ENCODE results near the gene PMF1.
"Not testable (repeated sequence)": the region's sequence is repeated elsewhere in the genome, so short reads cannot be mapped to it uniquely, and the experiment has no call there.

PMF1 gene

GRCh38 chr1:156212833-156213643 is at the start of gene PMF1:
Gene PMF1 (plus strand): TSS chr1:156213007. CDS start chr1:156213016, 9 bp downstream.
- DNase-seq = peak; percentile 99

- DNase-seq = no peak
Measured at GRCh38 chr1:156163712-156164111, 49.1 kb upstream of the PMF1 start.

GRCh38 chr1:156164125-156164831 is 48.5 kb upstream of the PMF1 start:
- no peak for DNase-seq

- DNase-seq = no peak
Measured at GRCh38 chr1:156165083-156165482, 47.7 kb upstream of the PMF1 start.

GRCh38 chr1:156167536-156167935 is 45.3 kb upstream of the PMF1 start:
- no peak for DNase-seq

GRCh38 chr1:156172696-156173470 is 39.9 kb upstream of the PMF1 start:
- DNase-seq = no peak

- no peak for DNase-seq
Measured at GRCh38 chr1:156176610-156177210, 36.1 kb upstream of the PMF1 start.

- no peak for DNase-seq
Measured at GRCh38 chr1:156177919-156178654, 34.7 kb upstream of the PMF1 start.

GRCh38 chr1:156180471-156180870 is 32.3 kb upstream of the PMF1 start:
- DNase-seq = no peak

- DNase-seq = not testable (repeated sequence)
Measured at GRCh38 chr1:156181391-156181924, 31.3 kb upstream of the PMF1 start.

GRCh38 chr1:156182010-156182779 is 30.6 kb upstream of the PMF1 start:
- not testable (repeated sequence) for DNase-seq

- not testable (repeated sequence) for DNase-seq
Measured at GRCh38 chr1:156186347-156187177, 26.2 kb upstream of the PMF1 start.

- DNase-seq = not testable (repeated sequence)
Measured at GRCh38 chr1:156190265-156190664, 22.5 kb upstream of the PMF1 start.

GRCh38 chr1:156191292-156191964 is 21.4 kb upstream of the PMF1 start:
- DNase-seq = no peak

- no peak for DNase-seq
Measured at GRCh38 chr1:156193208-156193487, 19.7 kb upstream of the PMF1 start.

GRCh38 chr1:156193488-156194299 is 19.1 kb upstream of the PMF1 start, which contains the start of gene SLC25A44:
Gene SLC25A44 (plus strand): TSS chr1:156194104. CDS start chr1:156199848, 5,744 bp downstream.
- DNase-seq = peak; percentile 100

- no peak for DNase-seq
Measured at GRCh38 chr1:156194300-156194652, 18.5 kb upstream of the PMF1 start.

- DNase-seq = no peak
Measured at GRCh38 chr1:156195853-156196252, 17.0 kb upstream of the PMF1 start.

- DNase-seq = no peak
Measured at GRCh38 chr1:156196445-156196844, 16.4 kb upstream of the PMF1 start.
